GM12872 (cell line): ENCODE measurements around the gene MRPL40.

Source experiments
- TF ChIP-seq, protein P1 (sequence below): IDR thresholded peaks from 3 replicates; pipeline ENCODE4 v1.5.1; 2011; ENCODE audit warnings: low read depth, mild to moderate bottlenecking, low read length, moderate library complexity; ENCODE audit not compliant: insufficient read depth

Gene MRPL40

DNA sequence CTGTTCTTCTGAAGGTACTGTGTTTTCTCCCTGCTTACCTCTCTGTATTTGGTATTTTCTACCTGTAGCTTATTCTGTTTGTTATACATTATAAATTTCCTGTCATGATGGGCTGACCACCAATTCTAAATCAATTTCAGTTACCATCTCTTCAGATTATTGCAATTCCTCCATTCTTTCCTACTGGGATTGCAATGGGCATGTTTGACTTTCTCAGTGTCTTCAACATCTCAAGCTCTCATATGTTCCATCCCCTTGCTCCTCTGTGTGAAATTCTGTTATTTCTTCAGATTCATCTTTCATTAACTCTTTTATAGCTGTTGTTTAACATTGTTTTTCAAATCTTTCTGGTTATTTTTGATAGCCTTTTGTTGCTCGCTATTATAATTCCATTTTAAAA is 30.7 kb downstream of the MRPL40 start:
- TF ChIP-seq, protein P1, sequence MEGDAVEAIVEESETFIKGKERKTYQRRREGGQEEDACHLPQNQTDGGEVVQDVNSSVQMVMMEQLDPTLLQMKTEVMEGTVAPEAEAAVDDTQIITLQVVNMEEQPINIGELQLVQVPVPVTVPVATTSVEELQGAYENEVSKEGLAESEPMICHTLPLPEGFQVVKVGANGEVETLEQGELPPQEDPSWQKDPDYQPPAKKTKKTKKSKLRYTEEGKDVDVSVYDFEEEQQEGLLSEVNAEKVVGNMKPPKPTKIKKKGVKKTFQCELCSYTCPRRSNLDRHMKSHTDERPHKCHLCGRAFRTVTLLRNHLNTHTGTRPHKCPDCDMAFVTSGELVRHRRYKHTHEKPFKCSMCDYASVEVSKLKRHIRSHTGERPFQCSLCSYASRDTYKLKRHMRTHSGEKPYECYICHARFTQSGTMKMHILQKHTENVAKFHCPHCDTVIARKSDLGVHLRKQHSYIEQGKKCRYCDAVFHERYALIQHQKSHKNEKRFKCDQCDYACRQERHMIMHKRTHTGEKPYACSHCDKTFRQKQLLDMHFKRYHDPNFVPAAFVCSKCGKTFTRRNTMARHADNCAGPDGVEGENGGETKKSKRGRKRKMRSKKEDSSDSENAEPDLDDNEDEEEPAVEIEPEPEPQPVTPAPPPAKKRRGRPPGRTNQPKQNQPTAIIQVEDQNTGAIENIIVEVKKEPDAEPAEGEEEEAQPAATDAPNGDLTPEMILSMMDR = no peak

DNA sequence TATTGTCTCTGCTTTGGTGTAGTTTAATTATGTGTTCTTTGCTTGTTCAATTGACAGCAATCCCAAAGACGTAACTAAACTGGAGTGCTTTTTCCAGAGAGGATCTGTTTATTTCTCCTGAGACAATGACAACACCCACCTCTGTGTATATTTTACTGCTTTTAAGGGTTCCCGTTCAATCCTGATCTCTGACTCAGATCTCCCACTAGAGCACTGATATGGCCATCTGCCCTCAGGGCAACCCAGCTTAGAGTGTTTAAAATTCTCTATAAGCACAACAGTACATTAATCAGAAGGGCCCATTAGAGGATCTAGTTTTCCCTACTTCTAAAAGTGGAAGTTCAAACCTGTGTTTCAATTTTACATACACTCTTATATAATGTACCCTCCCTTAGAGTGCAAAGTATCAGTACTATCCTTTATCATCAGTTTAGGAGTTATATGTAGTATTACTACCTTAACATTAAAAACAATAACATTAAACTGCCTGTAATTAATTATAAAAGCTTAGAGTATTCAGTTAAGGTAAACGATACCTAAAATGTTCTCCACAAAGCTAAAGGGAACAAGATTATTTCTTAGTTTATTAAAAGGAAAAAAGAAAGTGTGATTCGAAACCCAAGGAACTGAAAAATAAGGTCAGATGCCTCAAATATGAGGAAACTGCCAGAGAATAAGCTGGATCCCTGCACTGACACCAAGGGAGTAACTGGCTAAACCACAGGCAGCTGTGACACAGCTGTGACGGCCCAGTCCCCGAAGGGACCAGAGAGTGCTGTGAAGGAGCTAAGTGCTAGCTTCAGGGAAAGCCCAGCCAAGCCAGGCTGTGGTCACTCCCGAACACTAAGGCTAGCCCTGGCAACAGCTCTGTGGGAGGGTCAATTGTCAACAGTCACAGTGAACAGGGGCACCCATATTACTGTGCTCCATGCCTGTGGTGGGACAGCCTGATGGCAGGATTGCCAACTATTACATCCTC is 31.4 kb downstream of the MRPL40 start:
- TF ChIP-seq, protein P1 = no peak

DNA sequence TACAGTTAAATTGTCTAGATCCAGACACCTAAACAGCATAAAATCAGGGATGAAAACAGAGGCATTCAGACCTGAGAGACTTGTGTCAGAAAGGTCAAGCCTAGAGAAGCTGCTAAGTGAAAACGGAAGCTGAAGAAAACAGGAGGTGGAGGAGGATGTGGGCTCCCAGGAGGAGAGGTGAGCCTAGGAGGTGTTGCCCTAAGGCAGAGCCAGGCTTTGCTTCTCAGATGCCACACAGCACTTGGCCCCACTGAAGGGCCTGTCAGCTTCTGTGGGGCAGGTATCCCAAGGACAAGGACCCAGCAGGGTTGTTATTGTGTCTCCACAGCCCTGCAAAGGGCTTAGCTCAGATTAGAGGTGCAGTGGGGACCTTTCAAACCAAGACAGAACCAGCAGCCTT is 32.2 kb downstream of the MRPL40 start:
- TF ChIP-seq, protein P1 = no peak

DNA sequence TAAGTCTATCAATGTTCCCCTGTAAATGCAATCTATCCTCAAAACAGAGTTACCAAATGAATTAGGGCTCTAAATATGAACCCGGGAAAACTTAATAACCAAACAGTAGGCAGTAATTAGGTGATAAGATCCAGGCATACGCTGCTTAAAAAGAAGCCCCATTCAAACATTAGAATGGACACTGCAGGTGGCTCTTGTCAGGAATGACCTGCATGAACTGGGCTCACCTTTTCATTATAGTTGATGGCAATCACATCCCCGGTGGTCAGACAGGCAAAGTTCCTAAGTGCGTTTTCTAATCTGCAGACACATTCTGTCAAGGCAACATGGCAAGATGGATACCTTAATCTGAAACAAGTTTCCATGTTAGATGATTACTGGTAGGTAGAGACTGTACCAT is 32.6 kb downstream of the MRPL40 start:
- TF ChIP-seq, protein P1 = no peak

DNA sequence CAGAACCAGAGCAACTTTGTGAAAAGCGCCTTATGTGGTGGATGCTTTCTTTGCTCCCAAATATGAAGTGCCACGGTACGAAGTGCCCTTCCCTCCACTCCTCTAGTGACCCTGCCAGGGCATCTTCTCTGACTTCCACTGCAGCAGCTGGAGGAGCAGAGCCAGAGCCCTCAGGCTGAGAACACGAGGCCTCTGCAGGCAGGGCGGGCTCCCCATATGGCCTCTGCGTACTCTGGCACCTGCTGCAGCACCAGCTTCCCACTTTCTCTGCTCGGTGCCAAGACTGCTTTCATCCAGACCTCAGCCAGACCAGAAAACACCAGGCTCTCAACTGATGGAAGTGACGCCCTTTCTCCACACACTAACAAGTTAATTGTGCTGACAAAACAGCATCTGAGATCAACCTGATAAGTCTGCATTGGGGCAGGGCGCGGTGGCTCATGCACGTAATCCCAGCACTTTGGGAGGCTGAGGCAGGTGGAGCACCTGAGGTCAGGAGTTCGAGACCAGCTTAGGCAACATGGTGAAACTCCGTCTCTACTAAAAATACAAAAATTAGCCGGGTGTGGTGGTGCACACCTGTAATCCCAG is 33.9 kb downstream of the MRPL40 start:
- TF ChIP-seq, protein P1 = no peak

DNA sequence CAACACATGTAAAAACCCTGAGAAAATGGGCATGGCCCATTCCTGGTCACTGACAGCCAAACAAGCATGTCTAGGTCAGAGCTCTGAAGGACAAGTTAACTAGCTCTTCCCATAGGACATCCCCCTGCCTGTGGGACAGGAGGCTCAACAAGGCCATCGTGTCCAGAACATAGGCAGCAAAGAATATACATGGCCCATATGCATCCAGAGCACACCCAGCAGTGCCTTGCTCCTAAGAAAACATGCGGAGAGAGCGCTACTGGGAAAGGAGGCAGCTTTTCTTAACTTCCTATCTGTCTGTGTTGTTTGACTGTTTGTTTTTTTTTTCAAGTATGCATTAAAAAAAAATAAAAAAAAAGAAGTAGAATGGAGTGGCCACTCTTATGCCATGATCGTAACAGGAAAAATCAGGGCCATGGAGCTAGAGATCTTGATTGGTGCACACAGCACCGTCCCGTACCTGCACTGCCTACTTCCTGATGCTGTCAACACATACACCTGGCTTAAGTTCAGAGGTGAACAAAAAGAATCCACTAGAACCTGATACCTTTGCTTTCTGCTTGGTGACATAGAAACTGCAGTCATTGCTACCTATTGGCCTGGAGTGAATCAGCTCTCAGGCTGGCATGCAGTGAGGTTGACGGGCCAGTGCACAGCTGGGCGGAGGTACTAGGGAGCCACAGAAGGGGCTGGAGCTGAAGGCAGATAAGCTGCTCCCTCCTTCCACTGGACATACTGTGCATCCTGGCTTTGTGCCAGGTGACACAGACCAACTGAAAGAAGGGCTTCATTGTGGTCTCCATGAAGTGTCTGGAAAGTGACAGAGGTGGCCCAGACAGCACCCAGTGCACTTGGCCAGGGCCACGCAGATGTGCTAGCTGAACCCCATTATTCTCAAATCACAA is 34.8 kb downstream of the MRPL40 start:
- TF ChIP-seq, protein P1 = no peak

DNA sequence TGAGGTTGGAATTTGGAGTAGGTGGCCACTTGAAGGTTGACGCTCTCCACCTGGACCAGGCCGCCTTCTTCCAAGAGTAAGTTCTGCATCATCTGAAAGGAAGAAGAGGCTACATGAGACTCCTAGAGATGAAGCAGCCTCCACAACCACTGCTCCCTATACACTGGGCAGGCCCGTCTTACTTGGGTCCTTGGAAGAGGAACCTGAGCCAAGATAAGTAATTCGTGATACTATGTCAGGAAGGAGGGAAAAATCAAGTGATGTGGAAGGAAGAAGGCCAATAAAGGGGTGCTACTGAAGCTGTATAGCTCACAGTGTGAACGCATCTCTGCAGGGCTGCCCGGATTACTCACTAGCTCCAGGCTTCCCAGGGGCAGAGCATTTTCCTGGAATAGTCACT is 35.6 kb downstream of the MRPL40 start:
- TF ChIP-seq, protein P1 = no peak
